ENCODE measurements around the gene TNS4. TPM values are rescaled to one million over a fixed set of nuclear protein-coding genes. Genes with fewer than 3 reads are reported as not detected.

The TNS4 gene
- total RNA-seq, 1 donor from 2014 or later, result 0.18 TPM

GRCh38 chr17:40480501-40481003, 20.9 kb downstream of the TNS4 start:
- no peaks in the 10 kb centered on the region for H3K27me3 Mint-ChIP-seq
- ChIA-PET POLR2A (interaction anchor here (0.6 to 1.9 kb wide), 12 partner anchors 16 to 178 kb away, joined by 3 to 11 read pairs (median 4); no protein-coding TSS in a partner anchor), CTCF (interaction anchor here (1.2 to 2.7 kb wide), 2 partner anchors 52 to 63 kb away, joined by 4 to 16 read pairs; partner anchors contain the start of gene TOP2A)
- peak overlapping the region; percentile 72 for H3K27ac Mint-ChIP-seq
- TF ChIP-seq CTCF (IDR thresholded peaks at IDR 0.05), result no peak
- no peaks in the 10 kb centered on the region for H3K36me3 Mint-ChIP-seq (ENCODE audit: low read depth)
- H3K9me3 Mint-ChIP-seq, result no peaks in the 10 kb centered on the region
- H3K4me3 Mint-ChIP-seq, result peak overlapping the region; percentile 41
- DNase-seq, result peak; percentile 32
- ATAC-seq (ENCODE audit: low read depth), result peak; percentile 88
- peaks cover 57% of the 10 kb centered on the region for H3K4me1 Mint-ChIP-seq
- intact Hi-C loops (cut with micrococcal nuclease), result loop anchor here (2.0 to 5.0 kb wide), 3 partner anchors 37 to 52 kb away; partner anchors contain the start of gene IGFBP4

- peaks cover 57% of the 10 kb centered on the region for H3K4me1 Mint-ChIP-seq
- ATAC-seq (ENCODE audit: low read depth), result peak; percentile 30
- intact Hi-C loops (cut with micrococcal nuclease), result loop anchor here (2.0 to 5.0 kb wide), 3 partner anchors 37 to 53 kb away; partner anchors contain the start of gene IGFBP4
Observed at GRCh38 chr17:40479754-40480480, 21.5 kb downstream of the TNS4 start.

GRCh38 chr17:40478486-40478885, 22.9 kb downstream of the TNS4 start:
- intact Hi-C loops (cut with micrococcal nuclease), result no loop called here
- Mint-ChIP-seq H3K36me3 (ENCODE audit: low read depth) (no peaks in the 10 kb centered on the region), H3K27ac (no peak overlapping the region), H3K4me3 (no peak overlapping the region), H3K27me3 (no peaks in the 10 kb centered on the region), H3K9me3 (no peaks in the 10 kb centered on the region), H3K4me1 (peaks cover 56% of the 10 kb centered on the region)
- ChIA-PET POLR2A (no interaction called here), CTCF (interaction anchor here (4.4 kb wide), 1 partner anchor 52 kb away, joined by 64 read pairs; no protein-coding TSS in a partner anchor)
- TF ChIP-seq CTCF (IDR thresholded peaks at IDR 0.05), result no peak
- no peak for DNase-seq
- no peak for ATAC-seq (ENCODE audit: low read depth)

More at GRCh38 chr17:40479754-40480480, 21.5 kb downstream of the TNS4 start:
- Mint-ChIP-seq H3K27ac (peak overlapping the region; percentile 72), H3K36me3 (ENCODE audit: low read depth) (no peaks in the 10 kb centered on the region), H3K27me3 (no peaks in the 10 kb centered on the region), H3K9me3 (no peaks in the 10 kb centered on the region), H3K4me3 (peak overlapping the region; percentile 11)
- CTCF ChIA-PET, result interaction anchor here (1.2 to 2.7 kb wide), 2 partner anchors 53 to 62 kb away, joined by 4 to 16 read pairs; partner anchors contain the start of gene TOP2A
- POLR2A ChIA-PET, result interaction anchor here (0.6 to 1.9 kb wide), 12 partner anchors 17 to 1183 kb away, joined by 3 to 11 read pairs (median 4); no protein-coding TSS in a partner anchor
- no peak for DNase-seq
- no peak for TF ChIP-seq CTCF (IDR thresholded peaks at IDR 0.05)

- no peak for TF ChIP-seq CTCF (IDR thresholded peaks at IDR 0.05)
Observed at GRCh38 chr17:40477796-40478195, 23.6 kb downstream of the TNS4 start.

More at GRCh38 chr17:40477796-40478195, 23.6 kb downstream of the TNS4 start:
- no peak for ATAC-seq (ENCODE audit: low read depth)
- POLR2A ChIA-PET, result no interaction called here
- no peak overlapping the region for H3K27ac Mint-ChIP-seq
- no peak for DNase-seq
- intact Hi-C loops (cut with micrococcal nuclease), result no loop called here
- H3K27me3 Mint-ChIP-seq, result no peaks in the 10 kb centered on the region
- CTCF ChIA-PET, result interaction anchor here (4.4 kb wide), 1 partner anchor 53 kb away, joined by 64 read pairs; no protein-coding TSS in a partner anchor
- no peak overlapping the region for H3K4me3 Mint-ChIP-seq
- H3K36me3 Mint-ChIP-seq (ENCODE audit: low read depth), result no peaks in the 10 kb centered on the region
- H3K4me1 Mint-ChIP-seq, result peaks cover 49% of the 10 kb centered on the region
- no peaks in the 10 kb centered on the region for H3K9me3 Mint-ChIP-seq

Data from activated B cell treated with CpG ODN at 0.5 μM for 24 hours (primary cell).